Urinary bladder (tissue), 4 donors: Measurements from ENCODE around the gene EIPR1. TPM values are rescaled to one million over a fixed set of nuclear protein-coding genes. Genes with fewer than 3 reads are reported as not detected.

Experiments used
- DNase-seq: peaks from one replicate; pipeline ENCODE4 v3.0.0-alpha.2; 2015; ENCODE audit errors: extremely low spot score
- H3K27ac ChIP-seq: one replicate; pipeline ENCODE4 v1.5.1; 2013; ENCODE audit warnings: low read depth, mild to moderate bottlenecking, moderate library complexity
- H3K36me3 ChIP-seq: one replicate; pipeline ENCODE4 v1.6.1; 2013; ENCODE audit warnings: mild to moderate bottlenecking, moderate library complexity; ENCODE audit not compliant: insufficient read depth
- H3K4me1 ChIP-seq: one replicate; pipeline ENCODE4 v1.6.1; 2013; ENCODE audit warnings: mild to moderate bottlenecking, moderate library complexity; ENCODE audit not compliant: insufficient read depth
- H3K4me3 ChIP-seq: one replicate; pipeline ENCODE4 v1.5.1; 2013; ENCODE audit warnings: low read depth, low read length
- WGBS: extraction: QIAGEN DNeasy Blood & Tissue Kit; methylation state at CpG from one replicate; pipeline ENCODE4 v1.1.7; 2013; 5-methylcytosine and 5-hydroxymethylcytosine counted together
- polyA plus RNA-seq: library from polyadenylated mRNA; stranded (reverse); fragments of 200-250 nt; gene quantifications from one replicate; pipeline ENCODE4 v1.2.3, GENCODE V29; 2013
- total RNA-seq: library from RNA; depleted of rRNA; stranded (reverse); fragments of >200 nt; gene quantifications from one replicate; pipeline ENCODE4 v1.2.3, GENCODE V29; 2014
- donor health status: healthy with polysubstance abuse.
- donor health status: healthy.

EIPR1 gene
- total and polyA plus RNA-seq, 2 donors, result 14.9 to 15.0 TPM

- Histone ChIP-seq H3K4me1 (no peaks in the 10 kb centered on the region), H3K27ac (no peak overlapping the region), H3K4me3 (no peak overlapping the region), H3K36me3 (no peaks in the 10 kb centered on the region)
- DNase-seq, result no peak
- 85% methylated on average over 25 of the region's 25 CpGs for WGBS
Measured at GRCh38 chr2:3277050-3277747, 100.4 kb downstream of the EIPR1 start.

GRCh38 chr2:3272761-3273160 is 104.9 kb downstream of the EIPR1 start:
- H3K36me3 ChIP-seq, result no peaks in the 10 kb centered on the region
- H3K4me3 ChIP-seq, result no peak overlapping the region
- no peak overlapping the region for H3K27ac ChIP-seq
- H3K4me1 ChIP-seq, result no peaks in the 10 kb centered on the region
- no peak for DNase-seq
- 97% methylated on average over 7 of the region's 7 CpGs for WGBS

GRCh38 chr2:3270095-3270478 is 107.5 kb downstream of the EIPR1 start:
- Histone ChIP-seq H3K4me3 (no peak overlapping the region), H3K36me3 (no peaks in the 10 kb centered on the region), H3K27ac (no peak overlapping the region), H3K4me1 (no peaks in the 10 kb centered on the region)
- 98% methylated on average over 8 of the region's 8 CpGs for WGBS
- no peak for DNase-seq

- no peak overlapping the region for H3K4me3 ChIP-seq
- no peaks in the 10 kb centered on the region for H3K36me3 ChIP-seq
- H3K27ac ChIP-seq, result no peak overlapping the region
- H3K4me1 ChIP-seq, result no peaks in the 10 kb centered on the region
- 93% methylated on average over 19 of the region's 22 CpGs for WGBS
- DNase-seq, result no peak
Measured at GRCh38 chr2:3269425-3270094, 108.1 kb downstream of the EIPR1 start.

GRCh38 chr2:3268705-3269029 is 109.0 kb downstream of the EIPR1 start:
- H3K4me3 ChIP-seq, result no peak overlapping the region
- H3K27ac ChIP-seq, result no peak overlapping the region
- no peaks in the 10 kb centered on the region for H3K4me1 ChIP-seq
- no peaks in the 10 kb centered on the region for H3K36me3 ChIP-seq
- WGBS, result 96% methylated on average over 6 of the region's 6 CpGs
- no peak for DNase-seq

- Histone ChIP-seq H3K4me1 (no peaks in the 10 kb centered on the region), H3K36me3 (no peaks in the 10 kb centered on the region), H3K4me3 (no peak overlapping the region), H3K27ac (no peak overlapping the region)
- WGBS, result 95% methylated on average over 20 of the region's 20 CpGs
- no peak for DNase-seq
Measured at GRCh38 chr2:3267869-3268704, 109.5 kb downstream of the EIPR1 start.

- Histone ChIP-seq H3K4me3 (no peak overlapping the region), H3K36me3 (no peaks in the 10 kb centered on the region), H3K4me1 (no peaks in the 10 kb centered on the region), H3K27ac (no peak overlapping the region)
- DNase-seq, result no peak
- 85% methylated on average over 15 of the region's 15 CpGs for WGBS
Measured at GRCh38 chr2:3266925-3267867, 110.4 kb downstream of the EIPR1 start.

GRCh38 chr2:3265981-3266924 is 111.4 kb downstream of the EIPR1 start:
- Histone ChIP-seq H3K4me1 (no peaks in the 10 kb centered on the region), H3K27ac (no peak overlapping the region), H3K4me3 (no peak overlapping the region), H3K36me3 (no peaks in the 10 kb centered on the region)
- 80% methylated on average over 20 of the region's 20 CpGs for WGBS
- DNase-seq, result no peak

GRCh38 chr2:3265471-3265870 is 112.1 kb downstream of the EIPR1 start:
- no peak overlapping the region for H3K27ac ChIP-seq
- no peak overlapping the region for H3K4me3 ChIP-seq
- no peaks in the 10 kb centered on the region for H3K36me3 ChIP-seq
- DNase-seq, result no peak
- H3K4me1 ChIP-seq, result no peaks in the 10 kb centered on the region
- WGBS, result 85% methylated on average over 8 of the region's 8 CpGs

GRCh38 chr2:3264010-3264744 is 113.4 kb downstream of the EIPR1 start:
- H3K27ac ChIP-seq, result no peak overlapping the region
- H3K36me3 ChIP-seq, result no peaks in the 10 kb centered on the region
- WGBS, result 81% methylated on average over 12 of the region's 12 CpGs
- no peaks in the 10 kb centered on the region for H3K4me1 ChIP-seq
- DNase-seq, result no peak
- no peak overlapping the region for H3K4me3 ChIP-seq

- Histone ChIP-seq H3K4me1 (no peaks in the 10 kb centered on the region), H3K4me3 (no peak overlapping the region), H3K36me3 (no peaks in the 10 kb centered on the region), H3K27ac (no peak overlapping the region)
- no peak for DNase-seq
- 98% methylated on average over 16 of the region's 16 CpGs for WGBS
Measured at GRCh38 chr2:3263487-3263886, 114.1 kb downstream of the EIPR1 start.
